Dendritic cell treated with granulocyte-macrophage colony-stimulating factor and Interleukin-4, amounts not matched to agents 40 ng/mL and 50 ng/mL, for 4 days (primary cell): ENCODE measurements around the gene EHMT1.
"Not testable (repeated sequence)": the region's sequence is repeated elsewhere in the genome, so short reads cannot be mapped to it uniquely, and the experiment has no call there.

Experiments
- H3K27ac Mint-ChIP-seq: one replicate; pipeline ENCODE4 v1.8.0; 2022; ENCODE audit warnings: mild to moderate bottlenecking, mixed read lengths
- H3K27me3 Mint-ChIP-seq: one replicate; pipeline ENCODE4 v1.8.0; 2022; ENCODE audit warnings: mild to moderate bottlenecking, mixed read lengths
- H3K36me3 Mint-ChIP-seq: one replicate; pipeline ENCODE4 v1.8.0; 2022; ENCODE audit warnings: low read depth, mixed read lengths
- H3K4me1 Mint-ChIP-seq: one replicate; pipeline ENCODE4 v1.8.0; 2022; ENCODE audit warnings: low read depth, mixed read lengths
- H3K4me3 Mint-ChIP-seq: one replicate; pipeline ENCODE4 v1.8.0; 2022; ENCODE audit warnings: mild to moderate bottlenecking, moderate library complexity, mixed read lengths
- H3K9me3 Mint-ChIP-seq: one replicate; pipeline ENCODE4 v1.8.0; 2022; ENCODE audit warnings: mixed read lengths
- intact Hi-C: fragments of 100-400 bp; cut with micrococcal nuclease; formaldehyde crosslinking; loops from one replicate; pipeline ENCODE4 v1.15.0; 2022

EHMT1 gene

GRCh38 chr9:137880160-137880975, 261.6 kb downstream of the EHMT1 start:
- Mint-ChIP-seq H3K9me3 (no peaks in the 10 kb centered on the region), H3K36me3 (no peaks in the 10 kb centered on the region), H3K4me1 (no peaks in the 10 kb centered on the region), H3K27me3 (peaks cover 37% of the 10 kb centered on the region), H3K4me3 (no peak overlapping the region), H3K27ac (no peak overlapping the region)
- intact Hi-C loops: no loop called here

DNA sequence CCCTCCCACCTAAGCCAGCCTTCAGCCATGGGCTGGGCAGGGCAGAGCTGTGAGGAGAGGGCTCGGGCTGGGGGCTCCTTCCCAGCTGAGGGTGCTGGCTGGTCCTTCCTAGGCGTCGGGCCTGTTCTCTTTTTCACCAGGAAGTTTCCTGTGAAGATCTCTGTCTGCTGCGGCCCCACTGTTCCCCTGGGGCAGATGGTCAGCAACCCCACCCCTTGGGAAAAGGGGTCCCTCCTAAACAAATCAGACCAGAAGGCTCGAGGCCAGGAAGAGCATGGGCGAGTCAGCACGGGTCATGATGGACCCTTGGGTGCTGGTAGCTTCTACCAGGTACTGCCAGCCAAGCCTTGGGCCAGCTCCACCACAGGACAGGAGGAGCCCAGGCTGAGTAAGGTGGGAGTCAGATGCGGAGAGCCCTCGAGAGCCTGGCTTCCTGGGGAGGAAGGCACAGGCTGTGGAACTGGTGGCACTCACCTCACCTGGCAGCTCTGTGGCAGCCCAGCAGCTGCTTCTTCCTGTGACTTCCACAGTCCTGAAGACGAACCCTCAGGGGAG, 262.2 kb downstream of the EHMT1 start:
- H3K4me1 Mint-ChIP-seq: no peaks in the 10 kb centered on the region
- peaks cover 30% of the 10 kb centered on the region for H3K27me3 Mint-ChIP-seq
- no peak overlapping the region for H3K27ac Mint-ChIP-seq
- H3K4me3 Mint-ChIP-seq: no peak overlapping the region
- H3K9me3 Mint-ChIP-seq: no peaks in the 10 kb centered on the region
- intact Hi-C loops: no loop called here
- no peaks in the 10 kb centered on the region for H3K36me3 Mint-ChIP-seq

GRCh38 chr9:137881591-137882505, 263.0 kb downstream of the EHMT1 start:
- H3K27me3 Mint-ChIP-seq: peaks cover 22% of the 10 kb centered on the region
- H3K4me1 Mint-ChIP-seq: no peaks in the 10 kb centered on the region
- H3K36me3 Mint-ChIP-seq: no peaks in the 10 kb centered on the region
- H3K27ac Mint-ChIP-seq: no peak overlapping the region
- no peaks in the 10 kb centered on the region for H3K9me3 Mint-ChIP-seq
- no peak overlapping the region for H3K4me3 Mint-ChIP-seq
- intact Hi-C loops: no loop called here

DNA sequence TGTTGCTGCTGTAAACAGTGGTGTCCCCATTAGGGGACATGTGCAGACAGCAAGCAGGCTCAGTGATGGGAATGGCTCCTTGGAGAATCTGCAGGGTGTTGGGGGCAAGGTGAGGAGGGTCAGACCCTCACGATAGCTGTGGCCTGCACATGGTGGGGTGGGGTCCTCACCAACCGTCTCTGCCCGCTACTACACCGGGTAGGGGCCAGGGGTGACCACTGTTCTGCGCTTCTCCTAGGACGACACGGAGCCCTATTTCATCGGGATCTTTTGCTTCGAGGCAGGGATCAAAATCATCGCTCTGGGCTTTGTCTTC, 263.7 kb downstream of the EHMT1 start:
- Mint-ChIP-seq H3K4me1 (no peaks in the 10 kb centered on the region), H3K27ac (no peak overlapping the region), H3K36me3 (no peaks in the 10 kb centered on the region), H3K27me3 (peaks cover 18% of the 10 kb centered on the region), H3K9me3 (no peaks in the 10 kb centered on the region), H3K4me3 (no peak overlapping the region)
- intact Hi-C loops: no loop called here

DNA sequence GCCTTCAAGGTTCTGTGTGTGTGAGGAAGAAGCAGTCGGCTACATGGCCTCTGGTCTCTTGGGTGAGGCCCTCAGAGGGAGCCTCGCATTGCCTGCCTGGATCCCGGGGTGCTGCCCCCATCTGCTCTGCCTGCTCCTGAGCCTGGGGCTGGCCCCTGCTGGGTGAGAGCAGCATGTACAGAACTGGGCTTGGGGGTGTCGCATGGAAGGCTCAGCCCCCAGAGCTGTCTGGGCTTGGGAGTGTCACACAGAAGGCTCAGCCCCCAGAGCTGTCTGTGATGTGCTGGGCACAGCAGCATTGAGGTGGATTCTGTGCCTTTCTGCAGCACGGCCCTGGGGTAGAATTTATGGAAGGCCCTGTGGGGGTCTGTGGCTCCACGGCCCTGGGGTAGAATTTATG, 265.2 kb downstream of the EHMT1 start:
- H3K4me1 Mint-ChIP-seq, H3K27ac Mint-ChIP-seq, H3K4me3 Mint-ChIP-seq, H3K36me3 Mint-ChIP-seq, H3K9me3 Mint-ChIP-seq, intact Hi-C loops: not testable (repeated sequence)
- peaks cover 12% of the 10 kb centered on the region for H3K27me3 Mint-ChIP-seq

GRCh38 chr9:137884547-137884946, 265.7 kb downstream of the EHMT1 start:
- intact Hi-C loops, H3K27ac Mint-ChIP-seq: not testable (repeated sequence)

DNA sequence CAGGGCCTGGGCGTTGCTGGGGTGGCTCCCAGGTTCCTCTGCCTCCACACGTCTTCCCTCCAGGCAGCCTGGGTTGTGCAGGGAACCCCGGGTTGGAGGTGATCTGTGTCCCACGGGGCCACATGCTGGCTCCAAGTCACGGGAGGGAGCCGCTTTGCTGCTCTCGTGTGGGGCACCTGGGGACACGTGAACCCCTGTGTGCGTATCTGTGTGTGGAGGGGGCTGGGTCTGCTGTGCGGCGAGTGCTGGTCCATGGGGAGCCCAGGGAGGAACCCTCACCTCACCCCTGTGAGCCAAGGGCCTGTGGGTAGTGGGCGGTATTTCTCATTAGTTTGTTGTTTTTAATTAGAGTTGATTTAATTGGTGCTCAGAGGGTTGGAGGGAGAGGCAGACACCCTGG, 266.3 kb downstream of the EHMT1 start:
- H3K4me1 Mint-ChIP-seq, H3K27ac Mint-ChIP-seq, intact Hi-C loops, H3K27me3 Mint-ChIP-seq, H3K9me3 Mint-ChIP-seq, H3K4me3 Mint-ChIP-seq, H3K36me3 Mint-ChIP-seq: not testable (repeated sequence)

More at GRCh38 chr9:137884547-137884946, 265.7 kb downstream of the EHMT1 start:
- not testable (repeated sequence) for H3K36me3 Mint-ChIP-seq, H3K4me3 Mint-ChIP-seq, H3K27me3 Mint-ChIP-seq, H3K4me1 Mint-ChIP-seq, H3K9me3 Mint-ChIP-seq
